BLaER1 treated with 17β-estradiol and CSF1 and Interleukin-3, amounts not matched to agents 10 nM and 100 nM (cell line): Measurements from ENCODE around the gene CFAP46.

Source experiments
- H3K27ac ChIP-seq, 11 experiments: shearing (Covaris generic); formaldehyde crosslinking; 2 replicates each; pipeline ENCODE4 v1.8.1; 2022
- H3K27me3 ChIP-seq, 11 experiments: shearing (Covaris generic); formaldehyde crosslinking; 2 replicates each; pipeline ENCODE4 v1.8.1; 2022
- H3K36me3 ChIP-seq, 11 experiments: shearing (Covaris generic); formaldehyde crosslinking; 2 replicates each; pipeline ENCODE4 v1.8.1; 2022
- H3K4me1 ChIP-seq, 10 experiments: shearing (Covaris generic); formaldehyde crosslinking; 2 replicates each; pipeline ENCODE4 v1.8.1; 2022
- H3K4me2 ChIP-seq, 11 experiments: shearing (Covaris generic); formaldehyde crosslinking; 2 replicates each; pipeline ENCODE4 v1.8.1; 2022
- H3K4me3 ChIP-seq, 10 experiments: shearing (Covaris generic); formaldehyde crosslinking; 2 replicates each; pipeline ENCODE4 v1.8.1; 2022
- H3K9ac ChIP-seq, 11 experiments: shearing (Covaris generic); formaldehyde crosslinking; 2 replicates each; pipeline ENCODE4 v1.8.1; 2022
- H3K9me3 ChIP-seq, 11 experiments: shearing (Covaris generic); formaldehyde crosslinking; replicated peaks in 1 of 11; 2 replicates each; pipeline ENCODE4 v1.8.1; 2022
- H4K20me1 ChIP-seq, 11 experiments: shearing (Covaris generic); formaldehyde crosslinking; 2 replicates each; pipeline ENCODE4 v1.8.1; 2022
- Cebpa-rat ChIP-seq, 11 experiments: shearing (Covaris generic); IDR thresholded peaks; 2 replicates each; pipeline ENCODE4 v1.8.1; 2022

CFAP46 gene

GRCh38 chr10:132916956-132917666 is 25.3 kb downstream of the CFAP46 start:
- Histone ChIP-seq H3K27me3 (peaks cover 25 to 50% (median 37%) of the 10 kb centered on the region in 11 experiments), H4K20me1 (peaks cover 0 to 64% (median 20%) of the 10 kb centered on the region in 11 experiments; a peak in 16 of 22 replicates), H3K9ac (no peak overlapping the region), H3K9me3 (no peaks in the 10 kb centered on the region), H3K4me3 (no peak overlapping the region), H3K27ac (no peak overlapping the region), H3K4me1 (peaks cover 17 to 54% (median 45%) of the 10 kb centered on the region in 10 experiments), H3K36me3 (no peaks in the 10 kb centered on the region), H3K4me2 (peak overlapping the region in 8 of 11 experiments; percentile 82 to 98 (median 86); a peak in 14 of 22 replicates)
- TF ChIP-seq Cebpa-rat (IDR thresholded peaks at IDR 0.05) = no peak

GRCh38 chr10:132916421-132916841 is 25.9 kb downstream of the CFAP46 start:
- Histone ChIP-seq H3K27me3 (peaks cover 25 to 54% (median 37%) of the 10 kb centered on the region in 11 experiments), H3K27ac (no peak overlapping the region), H3K9me3 (no peaks in the 10 kb centered on the region), H3K4me3 (no peak overlapping the region), H3K36me3 (no peaks in the 10 kb centered on the region), H3K9ac (no peak overlapping the region), H3K4me2 (peak overlapping the region in 9 of 11 experiments; percentile 82 to 98 (median 86); a peak in 16 of 22 replicates), H4K20me1 (peaks cover 0 to 63% (median 23%) of the 10 kb centered on the region in 11 experiments; a peak in 16 of 22 replicates), H3K4me1 (peaks cover 20 to 60% (median 48%) of the 10 kb centered on the region in 10 experiments)
- TF ChIP-seq Cebpa-rat (IDR thresholded peaks at IDR 0.05) = no peak

- H3K4me3 ChIP-seq = peak overlapping the region in 4 of 10 experiments; percentile 5 to 46 (median 29); a peak in 4 of 20 replicates
- no peak overlapping the region for H3K27ac ChIP-seq
- H3K9me3 ChIP-seq = no peaks in the 10 kb centered on the region
- H3K27me3 ChIP-seq = peaks cover 25 to 64% (median 46%) of the 10 kb centered on the region in 11 experiments
- no peak for TF ChIP-seq Cebpa-rat (IDR thresholded peaks at IDR 0.05)
- H3K4me2 ChIP-seq = peak overlapping the region; percentile 79 to 98 (median 85)
- H3K9ac ChIP-seq = peak overlapping the region in 4 of 11 experiments; percentile 9 to 32 (median 24); a peak in 1 of 22 replicates
- peaks cover 0 to 62% (median 26%) of the 10 kb centered on the region in 11 experiments; a peak in 16 of 22 replicates for H4K20me1 ChIP-seq
- H3K36me3 ChIP-seq = no peaks in the 10 kb centered on the region
- peaks cover 31 to 70% (median 58%) of the 10 kb centered on the region in 10 experiments for H3K4me1 ChIP-seq
Measured at GRCh38 chr10:132915411-132915810, 27.0 kb downstream of the CFAP46 start.

GRCh38 chr10:132914732-132915131 is 27.6 kb downstream of the CFAP46 start:
- Histone ChIP-seq H3K4me3 (peak overlapping the region in 1 of 10 experiments; percentile 46; a peak in 1 of 20 replicates), H3K9ac (peak overlapping the region in 4 of 11 experiments; percentile 9 to 32 (median 24); a peak in 3 of 22 replicates), H3K4me2 (peak overlapping the region; percentile 79 to 98 (median 85)), H3K27me3 (peaks cover 25 to 68% (median 47%) of the 10 kb centered on the region in 11 experiments), H4K20me1 (peaks cover 0 to 62% (median 26%) of the 10 kb centered on the region in 11 experiments; a peak in 16 of 22 replicates), H3K4me1 (peaks cover 35 to 77% (median 65%) of the 10 kb centered on the region in 10 experiments), H3K9me3 (no peaks in the 10 kb centered on the region), H3K36me3 (no peaks in the 10 kb centered on the region), H3K27ac (no peak overlapping the region)
- TF ChIP-seq Cebpa-rat (IDR thresholded peaks at IDR 0.05) = no peak

GRCh38 chr10:132913559-132914115 is 28.7 kb downstream of the CFAP46 start:
- Histone ChIP-seq H3K4me3 (no peak overlapping the region), H3K4me1 (peaks cover 35 to 82% (median 72%) of the 10 kb centered on the region in 10 experiments), H3K36me3 (no peaks in the 10 kb centered on the region), H3K9me3 (no peaks in the 10 kb centered on the region), H3K9ac (no peak overlapping the region), H4K20me1 (peaks cover 0 to 59% (median 26%) of the 10 kb centered on the region in 11 experiments; a peak in 16 of 22 replicates), H3K4me2 (peak overlapping the region in 9 of 11 experiments; percentile 9 to 86 (median 64); a peak in 16 of 22 replicates), H3K27me3 (peaks cover 25 to 72% (median 42%) of the 10 kb centered on the region in 11 experiments), H3K27ac (no peak overlapping the region)
- TF ChIP-seq Cebpa-rat (IDR thresholded peaks at IDR 0.05) = no peak

GRCh38 chr10:132912713-132913558 is 29.4 kb downstream of the CFAP46 start:
- no peak overlapping the region for H3K9ac ChIP-seq
- no peaks in the 10 kb centered on the region for H3K36me3 ChIP-seq
- peaks cover 25 to 72% (median 42%) of the 10 kb centered on the region in 11 experiments for H3K27me3 ChIP-seq
- H3K9me3 ChIP-seq = no peaks in the 10 kb centered on the region
- H3K4me1 ChIP-seq = peaks cover 35 to 86% (median 79%) of the 10 kb centered on the region in 10 experiments
- peak overlapping the region in 9 of 11 experiments; percentile 35 to 86 (median 64); a peak in 17 of 22 replicates for H3K4me2 ChIP-seq
- H3K4me3 ChIP-seq = no peak overlapping the region
- H3K27ac ChIP-seq = no peak overlapping the region
- no peak for TF ChIP-seq Cebpa-rat (IDR thresholded peaks at IDR 0.05)
- peaks cover 0 to 59% (median 26%) of the 10 kb centered on the region in 11 experiments; a peak in 16 of 22 replicates for H4K20me1 ChIP-seq

GRCh38 chr10:132912225-132912712 is 30.1 kb downstream of the CFAP46 start:
- Histone ChIP-seq H3K9ac (no peak overlapping the region), H3K4me2 (peak overlapping the region in 9 of 11 experiments; percentile 35 to 86 (median 64); a peak in 15 of 22 replicates)

GRCh38 chr10:132911786-132912097 is 30.6 kb downstream of the CFAP46 start:
- no peak for TF ChIP-seq Cebpa-rat (IDR thresholded peaks at IDR 0.05)
- Histone ChIP-seq H3K36me3 (no peaks in the 10 kb centered on the region), H3K4me1 (peaks cover 38 to 87% (median 82%) of the 10 kb centered on the region in 10 experiments), H3K4me3 (no peak overlapping the region), H3K9me3 (no peaks in the 10 kb centered on the region), H4K20me1 (peaks cover 0 to 53% (median 20%) of the 10 kb centered on the region in 11 experiments; a peak in 16 of 22 replicates), H3K27ac (0 out of 22 replicates have a peak overlapping the region, but pooled peaks of 1 of the 11 experiments have one; percentile 8), H3K9ac (no peak overlapping the region; a peak in 1 of 22 replicates), H3K27me3 (peaks cover 19 to 66% (median 35%) of the 10 kb centered on the region in 11 experiments), H3K4me2 (peak overlapping the region in 10 of 11 experiments; percentile 36 to 86 (median 72); a peak in 19 of 22 replicates)

More at GRCh38 chr10:132912225-132912712, 30.1 kb downstream of the CFAP46 start:
- no peaks in the 10 kb centered on the region for H3K36me3 ChIP-seq
- H3K27ac ChIP-seq = no peak overlapping the region
- no peaks in the 10 kb centered on the region for H3K9me3 ChIP-seq
- no peak for TF ChIP-seq Cebpa-rat (IDR thresholded peaks at IDR 0.05)
- peaks cover 38 to 91% (median 85%) of the 10 kb centered on the region in 10 experiments for H3K4me1 ChIP-seq
- peaks cover 0 to 58% (median 26%) of the 10 kb centered on the region in 11 experiments; a peak in 16 of 22 replicates for H4K20me1 ChIP-seq
- no peak overlapping the region for H3K4me3 ChIP-seq
- H3K27me3 ChIP-seq = peaks cover 24 to 71% (median 41%) of the 10 kb centered on the region in 11 experiments
